Hepatocyte (in vitro differentiated cells): ENCODE data around the gene GGNBP2. TPM values are rescaled to one million over a fixed set of nuclear protein-coding genes. Genes with fewer than 3 reads are reported as not detected.

Experiments used
- DNase-seq: peaks from one replicate; pipeline ENCODE4 v3.0.0-alpha.2; 2016; ENCODE audit warnings: low spot score
- H2AFZ ChIP-seq: fragments of 200-600 bp; sonication (generic); 2 replicates; pipeline ENCODE4 v1.6.0; 2016; ENCODE audit warnings: antibody characterized with exemption, mild to moderate bottlenecking
- H3K27ac ChIP-seq: fragments of 200-600 bp; sonication (generic); 2 replicates; pipeline ENCODE4 v1.5.1; 2016; ENCODE audit warnings: mild to moderate bottlenecking
- H3K27me3 ChIP-seq: fragments of 200-600 bp; sonication (generic); 2 replicates; pipeline ENCODE4 v1.6.1; 2016
- H3K36me3 ChIP-seq: fragments of 200-600 bp; sonication (generic); replicated peaks from 2 replicates; pipeline ENCODE4 v1.5.1; 2016; ENCODE audit warnings: low read depth; ENCODE audit not compliant: insufficient read depth
- H3K4me1 ChIP-seq: fragments of 200-600 bp; sonication (generic); 2 replicates; pipeline ENCODE4 v1.5.1; 2016; ENCODE audit warnings: mild to moderate bottlenecking, moderate library complexity; ENCODE audit not compliant: insufficient read depth
- H3K4me2 ChIP-seq: fragments of 200-600 bp; sonication (generic); 2 replicates; pipeline ENCODE4 v1.6.0; 2016
- H3K4me3 ChIP-seq: fragments of 200-600 bp; sonication (generic); 2 replicates; pipeline ENCODE4 v1.5.1; 2016; ENCODE audit warnings: mild to moderate bottlenecking
- H3K79me2 ChIP-seq: fragments of 200-600 bp; sonication (generic); 2 replicates; pipeline ENCODE4 v1.6.0; 2017; ENCODE audit warnings: mild to moderate bottlenecking
- H3K9me2 ChIP-seq: fragments of 200-600 bp; sonication (generic); replicated peaks from 2 replicates; pipeline ENCODE4 v1.6.0; 2017; ENCODE audit warnings: mild to moderate bottlenecking; ENCODE audit not compliant: insufficient read depth
- H3K9me3 ChIP-seq: fragments of 200-600 bp; sonication (generic); 2 replicates; pipeline ENCODE4 v1.5.1; 2016; ENCODE audit warnings: low read depth, mild to moderate bottlenecking
- H4K20me1 ChIP-seq: fragments of 200-600 bp; sonication (generic); 2 replicates; pipeline ENCODE4 v1.6.0; 2016; ENCODE audit warnings: mild to moderate bottlenecking; ENCODE audit not compliant: insufficient read depth, poor library complexity, severe bottlenecking
- CTCF ChIP-seq: fragments of 200-600 bp; sonication (generic); IDR thresholded peaks from 2 replicates; pipeline ENCODE4 v1.5.1; 2016; ENCODE audit warnings: antibody characterized with exemption, mild to moderate bottlenecking; ENCODE audit not compliant: poor library complexity
- EZH2 ChIP-seq: fragments of 200-600 bp; sonication (generic); IDR thresholded peaks from 2 replicates; pipeline ENCODE4 v1.6.1; 2016; ENCODE audit warnings: antibody characterized with exemption, mild to moderate bottlenecking, borderline replicate concordance
- EZH2phosphoT487 ChIP-seq: fragments of 200-600 bp; sonication (generic); IDR thresholded peaks from one replicate; pipeline ENCODE4 v1.6.1; 2018; ENCODE audit warnings: antibody characterized with exemption, mild to moderate bottlenecking, low read depth, moderate library complexity; ENCODE audit not compliant: unreplicated experiment, severe bottlenecking
- WGBS: methylation state at CpG from one replicate; pipeline ENCODE4 v1.1.6; 2016; ENCODE audit warnings: low lambda C conversion rate; ENCODE audit errors: missing lambda C conversion rate; 5-methylcytosine and 5-hydroxymethylcytosine counted together
- polyA plus RNA-seq: library from polyadenylated mRNA; unstranded; fragments of >200 nt; fragmentation: Nextera tagmentation; extraction: Ambion mirVana; gene quantifications from 2 replicates; pipeline ENCODE4 v1.2.1, GENCODE V29; 2016
- total RNA-seq: library from RNA; depleted of rRNA; stranded (reverse); fragments of >200 nt; gene quantifications from 2 replicates; pipeline ENCODE4 v1.2.3, GENCODE V29; 2014

The GGNBP2 gene
- total and polyA plus RNA-seq, 2 experiments from 2014 or later = 52.2 to 79.9 TPM

GRCh38 chr17:36600936-36601302 is 56.2 kb downstream of the GGNBP2 start:
- peak; percentile 37 for DNase-seq
- peak overlapping the region; percentile 98 for H3K4me2 ChIP-seq
- peak overlapping the region; percentile 78 for H2AFZ ChIP-seq
- H4K20me1 ChIP-seq = no peaks in the 10 kb centered on the region
- H3K4me1 ChIP-seq = peaks cover 9% of the 10 kb centered on the region
- H3K36me3 ChIP-seq = no peaks in the 10 kb centered on the region
- H3K27ac ChIP-seq = peak overlapping the region; percentile 88
- peaks cover 13% of the 10 kb centered on the region for H3K79me2 ChIP-seq
- H3K9me2 ChIP-seq = no peaks in the 10 kb centered on the region
- no peaks in the 10 kb centered on the region for H3K9me3 ChIP-seq
- peak overlapping the region; percentile 26 for H3K4me3 ChIP-seq
- no peaks in the 10 kb centered on the region for H3K27me3 ChIP-seq
- TF ChIP-seq EZH2phosphoT487 (no peak), CTCF (no peak)
- WGBS = 16% methylated on average over 10 of the region's 10 CpGs

GRCh38 chr17:36601303-36602029 is 56.7 kb downstream of the GGNBP2 start, which contains the start of gene MRM1:
Gene MRM1 (plus strand): TSS chr17:36601583. CDS start chr17:36601811, 228 bp downstream.
- Histone ChIP-seq H4K20me1 (no peaks in the 10 kb centered on the region), H3K79me2 (peaks cover 11% of the 10 kb centered on the region), H3K4me2 (peak within 1 kb of the TSS; percentile 98), H3K4me3 (peak within 1 kb of the TSS; percentile 36), H3K27ac (peak within 1 kb of the TSS; percentile 88), H3K9me2 (no peaks in the 10 kb centered on the region), H3K4me1 (peaks cover 9% of the 10 kb centered on the region), H3K9me3 (no peaks in the 10 kb centered on the region), H3K27me3 (no peaks in the 10 kb centered on the region), H3K36me3 (no peaks in the 10 kb centered on the region), H2AFZ (peak within 1 kb of the TSS; percentile 81)
- under 1% methylated on average over 54 of the region's 60 CpGs for WGBS
- peak; percentile 96 for DNase-seq
- TF ChIP-seq EZH2 = no peak
- TF ChIP-seq EZH2phosphoT487 = no peak
- TF ChIP-seq CTCF = no peak

GRCh38 chr17:36602030-36602748 is 57.5 kb downstream of the GGNBP2 start:
- peak overlapping the region; percentile 81 for H2AFZ ChIP-seq
- H3K9me2 ChIP-seq = no peaks in the 10 kb centered on the region
- peak overlapping the region; percentile 36 for H3K4me3 ChIP-seq
- WGBS = 5% methylated on average over 38 of the region's 38 CpGs
- peaks cover 9% of the 10 kb centered on the region for H3K4me1 ChIP-seq
- peak overlapping the region; percentile 98 for H3K4me2 ChIP-seq
- peak; percentile 40 for DNase-seq
- no peaks in the 10 kb centered on the region for H3K9me3 ChIP-seq
- no peaks in the 10 kb centered on the region for H3K27me3 ChIP-seq
- H4K20me1 ChIP-seq = no peaks in the 10 kb centered on the region
- H3K27ac ChIP-seq = peak overlapping the region; percentile 88
- H3K36me3 ChIP-seq = no peaks in the 10 kb centered on the region
- TF ChIP-seq CTCF (no peak), EZH2 (no peak), EZH2phosphoT487 (no peak)
- H3K79me2 ChIP-seq = peaks cover 11% of the 10 kb centered on the region
